ENCODE results near the gene BTBD16.

Gene BTBD16

DNA sequence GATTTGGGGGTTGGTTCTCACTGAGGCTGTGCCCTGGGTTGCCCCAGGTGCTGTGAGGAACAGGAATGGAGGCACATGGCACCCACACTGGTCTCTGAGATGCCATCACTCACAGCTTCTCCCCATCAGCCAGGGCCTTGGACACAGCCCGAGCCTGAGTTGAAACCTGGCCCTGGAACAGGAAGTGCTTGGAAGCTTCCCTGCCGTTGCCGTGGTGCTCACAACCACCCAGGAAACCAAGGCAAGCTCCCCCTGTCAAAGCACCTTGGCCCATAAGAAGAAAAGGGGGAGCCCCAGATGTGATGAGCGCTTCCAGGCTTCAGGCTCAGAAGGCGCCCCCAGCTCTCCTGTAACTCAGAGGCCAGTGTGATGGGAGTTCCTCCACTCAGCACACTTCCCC lies at the start of gene BTBD16:
Gene BTBD16, plus strand, starts transcription at position 221 of the 400 bp plus-strand sequence. CDS start 3,786 bp downstream, outside the sequence.
- DNase-seq, result no peak

DNA sequence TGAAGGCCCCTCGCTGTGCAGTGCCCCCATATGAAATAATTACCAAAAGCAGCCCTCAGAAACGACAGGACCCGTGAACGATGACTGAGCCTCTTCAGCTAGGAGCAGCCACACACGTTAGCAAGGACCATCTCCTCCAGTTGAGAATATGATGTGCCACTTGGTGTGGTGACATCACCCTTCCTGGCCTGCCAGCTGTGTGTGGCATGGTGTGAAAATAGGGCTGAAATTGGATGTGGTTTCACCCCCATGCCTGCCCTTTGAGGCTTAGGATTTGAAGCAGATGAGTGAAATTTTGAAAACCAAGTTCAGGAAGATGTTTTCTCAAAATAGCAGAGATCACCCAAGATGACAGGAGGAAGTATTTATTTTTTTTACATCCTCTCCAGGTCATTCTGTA lies 49.1 kb upstream of the BTBD16 start:
- DNase-seq, result no peak

DNA sequence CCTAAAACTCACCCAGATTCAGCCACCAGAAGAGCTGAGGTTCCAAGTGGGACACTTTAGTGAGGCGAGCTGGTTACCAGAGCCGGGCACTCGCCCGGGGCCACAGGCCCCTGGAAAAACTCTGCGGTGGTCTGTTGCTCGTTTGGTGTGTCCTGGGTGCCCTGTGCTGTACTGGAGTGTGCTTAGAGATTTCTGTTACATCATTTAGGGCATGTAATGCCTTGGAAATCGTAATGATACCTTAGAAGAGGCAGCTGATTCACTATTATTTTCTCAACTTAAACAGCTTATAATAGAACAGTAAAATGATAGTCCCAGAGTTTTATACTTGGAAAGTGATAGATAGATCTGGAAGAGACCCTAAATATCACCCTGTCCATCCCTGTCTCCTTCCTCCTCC lies 48.5 kb upstream of the BTBD16 start:
- no peak for DNase-seq

DNA sequence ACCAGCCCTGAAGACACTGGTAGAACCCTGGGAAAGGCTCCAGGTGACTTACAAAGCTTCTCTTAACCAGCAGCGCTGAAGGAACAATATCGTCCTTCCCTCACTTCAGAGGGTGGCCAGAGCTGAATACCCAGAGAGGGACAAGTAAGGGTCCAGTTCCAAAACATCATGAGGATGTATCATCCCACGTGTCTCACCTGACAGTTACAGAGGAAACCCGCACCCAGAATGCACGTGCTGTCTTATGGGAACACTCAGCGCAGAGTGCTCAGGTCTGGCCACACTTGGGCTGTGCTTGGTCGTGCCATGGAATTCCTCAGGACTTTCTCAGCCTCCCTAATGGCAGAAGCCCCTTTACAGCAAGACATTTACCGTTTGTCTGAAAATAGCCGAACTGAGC lies 46.9 kb upstream of the BTBD16 start:
- DNase-seq, result no peak

DNA sequence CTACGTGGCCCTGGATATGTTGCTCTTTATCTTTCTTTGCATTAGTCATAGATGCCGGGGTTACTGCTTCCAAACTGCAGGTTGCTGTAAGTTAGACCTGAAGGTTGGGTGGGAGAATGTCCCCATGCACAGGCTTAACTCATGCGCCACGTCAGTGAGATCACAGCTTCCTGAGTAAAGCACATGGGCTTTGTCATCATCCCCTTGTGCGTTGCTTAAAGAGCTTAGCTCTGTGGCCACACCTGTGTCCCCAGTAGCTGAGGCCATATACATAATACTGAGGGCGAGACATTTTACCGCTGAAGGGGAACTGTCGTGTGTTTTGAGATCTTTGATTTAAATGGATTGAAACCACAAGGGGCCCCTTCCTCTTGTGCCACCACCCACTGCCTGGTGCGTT lies 45.8 kb upstream of the BTBD16 start:
- DNase-seq, result no peak

DNA sequence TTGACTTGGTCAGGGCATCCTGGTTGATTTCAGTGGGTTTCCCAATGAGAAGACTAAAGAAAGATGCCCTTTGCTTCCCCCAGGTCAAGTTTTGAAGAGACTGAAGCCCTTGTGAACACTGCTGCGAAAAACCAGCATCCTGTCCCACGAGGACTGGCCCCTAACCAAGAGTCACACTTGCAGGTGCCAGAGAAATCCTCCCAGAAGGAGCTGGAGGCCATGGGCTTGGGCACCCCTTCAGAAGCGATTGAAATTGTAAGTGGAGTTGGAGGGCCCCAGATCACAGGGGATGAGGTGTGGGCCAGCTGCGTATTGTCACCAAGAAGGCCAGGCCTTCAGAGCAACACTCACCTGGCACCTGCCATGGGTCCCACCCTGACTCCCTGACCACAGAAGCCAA lies 43.3 kb upstream of the BTBD16 start:
- DNase-seq, result no peak

DNA sequence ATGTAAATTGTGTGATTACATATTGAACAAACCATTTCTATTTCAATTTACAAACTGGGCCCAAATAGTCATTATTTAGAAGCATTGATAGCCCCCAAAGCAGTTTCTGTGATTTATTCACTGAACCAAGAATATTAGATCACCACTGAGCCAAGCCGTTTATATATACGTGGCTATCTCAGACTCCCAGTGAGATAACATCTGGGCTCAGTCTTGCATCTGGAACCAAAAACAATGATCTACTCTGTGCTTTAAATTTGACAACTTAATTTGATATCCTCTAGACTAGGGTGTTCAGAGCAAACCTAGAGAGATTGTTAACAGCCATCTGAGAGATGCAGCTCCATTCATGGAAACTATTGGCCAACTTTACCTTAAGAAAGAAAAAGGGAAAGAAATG lies 41.4 kb upstream of the BTBD16 start:
- DNase-seq, result no peak

DNA sequence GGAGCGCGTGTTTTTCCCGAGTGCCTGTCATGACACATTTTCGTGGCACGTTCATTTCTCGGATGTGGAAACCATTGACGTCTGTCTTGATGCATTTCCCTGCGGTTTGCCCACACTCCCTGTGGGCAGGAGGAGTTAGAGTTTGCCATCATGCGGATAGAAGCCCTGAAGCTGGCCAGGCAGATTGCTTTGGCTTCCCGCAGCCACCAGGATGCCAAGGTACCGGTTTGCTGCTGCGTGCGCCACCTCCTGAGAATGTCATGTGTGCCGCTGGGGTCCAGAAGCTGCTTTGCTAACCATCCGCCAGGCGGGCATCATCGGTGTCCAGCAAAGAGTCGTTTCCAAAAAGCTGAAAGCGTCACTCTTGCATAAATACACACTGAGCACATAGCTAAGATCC lies 40.9 kb upstream of the BTBD16 start:
- DNase-seq, result no peak

DNA sequence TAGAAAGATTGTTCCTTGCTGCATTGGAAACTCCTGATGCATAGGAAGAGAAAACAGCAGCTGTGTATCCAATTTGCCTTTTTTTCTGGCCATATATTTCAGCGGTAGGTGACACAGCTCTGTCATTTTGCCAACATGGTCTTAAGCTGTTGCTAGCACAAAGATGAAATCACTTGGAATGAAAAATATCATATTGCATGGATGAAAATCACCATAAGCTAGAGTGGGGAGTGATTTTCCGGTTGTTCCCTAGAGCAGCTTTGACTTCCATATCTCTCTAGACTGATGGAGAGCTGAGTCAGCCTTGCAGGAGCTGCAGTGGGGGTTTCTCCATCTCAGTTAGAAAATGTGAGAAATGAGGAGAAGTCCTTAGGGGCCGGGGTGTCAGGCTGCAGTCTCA lies 38.3 kb upstream of the BTBD16 start:
- DNase-seq, result no peak

DNA sequence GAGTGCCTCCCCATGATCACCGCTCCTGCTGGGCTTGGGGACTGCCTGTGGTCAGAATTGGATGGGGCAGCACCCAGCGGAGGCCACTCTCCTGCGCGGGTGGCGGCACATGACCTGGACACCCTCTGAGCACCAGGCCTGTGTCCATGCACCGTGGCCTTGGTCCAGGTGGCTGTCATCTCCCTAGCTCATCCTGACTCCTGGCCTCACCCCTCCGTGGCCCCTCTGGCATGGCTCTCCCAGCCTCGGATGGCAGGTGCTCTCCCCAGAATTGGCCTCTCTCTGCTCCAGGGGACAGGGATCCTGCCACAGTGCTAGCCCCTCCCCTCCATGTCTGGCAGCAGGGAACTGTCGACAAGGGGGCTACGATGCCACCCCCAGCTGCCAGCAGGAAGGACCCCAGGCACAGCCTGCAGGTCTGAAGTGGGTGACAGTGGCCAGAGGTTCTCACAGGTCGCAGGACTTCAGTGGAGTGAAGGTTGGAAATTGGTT lies 37.2 kb upstream of the BTBD16 start:
- DNase-seq, result no peak

DNA sequence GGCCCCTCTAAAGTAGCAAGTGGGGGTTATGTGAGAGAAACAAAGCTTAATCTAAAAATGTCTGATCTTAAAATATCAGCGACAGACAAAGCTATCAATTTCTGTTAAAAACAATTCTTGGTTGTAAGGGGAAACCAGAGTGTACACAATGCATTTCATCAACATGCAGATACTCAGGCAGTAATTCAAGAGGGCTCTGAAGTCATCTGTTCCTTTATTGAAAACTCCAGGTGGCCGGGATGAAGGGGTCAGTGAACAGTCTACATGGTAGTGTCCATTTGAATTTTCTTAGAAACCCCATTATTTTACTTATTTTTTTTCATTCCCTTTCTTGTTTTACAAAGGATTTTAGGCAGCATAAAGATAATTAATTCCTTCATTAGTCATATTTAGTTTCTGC lies 36.7 kb upstream of the BTBD16 start:
- DNase-seq, result no peak

DNA sequence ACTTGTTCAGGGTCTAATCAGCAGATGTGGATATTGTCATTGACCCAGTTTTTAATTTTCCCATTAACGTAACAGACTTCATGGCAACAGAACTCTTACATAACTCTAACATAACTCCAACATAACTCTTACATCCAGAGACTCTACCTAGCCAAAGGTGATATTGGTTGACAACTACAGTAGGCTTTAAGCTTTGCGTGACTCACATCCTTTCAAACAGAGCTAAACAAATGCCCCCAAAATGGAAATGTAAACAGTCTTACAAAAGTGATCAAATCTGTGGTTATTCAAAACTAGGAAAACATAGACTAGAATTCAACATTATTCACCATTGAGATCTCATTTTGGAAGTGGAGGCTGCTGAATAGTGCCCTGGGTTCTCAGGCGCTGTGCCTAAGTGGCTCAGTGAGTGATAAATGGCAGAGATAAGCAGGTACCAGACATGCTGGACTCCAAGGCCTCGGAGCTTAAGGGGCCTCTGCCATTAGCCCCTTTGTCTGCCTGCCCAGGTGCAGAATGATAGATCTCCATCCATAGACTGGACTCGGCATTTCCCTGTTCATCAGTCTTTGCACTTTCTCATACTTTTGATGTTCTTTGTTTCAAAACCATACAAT lies 34.3 kb upstream of the BTBD16 start:
- DNase-seq, result no peak

DNA sequence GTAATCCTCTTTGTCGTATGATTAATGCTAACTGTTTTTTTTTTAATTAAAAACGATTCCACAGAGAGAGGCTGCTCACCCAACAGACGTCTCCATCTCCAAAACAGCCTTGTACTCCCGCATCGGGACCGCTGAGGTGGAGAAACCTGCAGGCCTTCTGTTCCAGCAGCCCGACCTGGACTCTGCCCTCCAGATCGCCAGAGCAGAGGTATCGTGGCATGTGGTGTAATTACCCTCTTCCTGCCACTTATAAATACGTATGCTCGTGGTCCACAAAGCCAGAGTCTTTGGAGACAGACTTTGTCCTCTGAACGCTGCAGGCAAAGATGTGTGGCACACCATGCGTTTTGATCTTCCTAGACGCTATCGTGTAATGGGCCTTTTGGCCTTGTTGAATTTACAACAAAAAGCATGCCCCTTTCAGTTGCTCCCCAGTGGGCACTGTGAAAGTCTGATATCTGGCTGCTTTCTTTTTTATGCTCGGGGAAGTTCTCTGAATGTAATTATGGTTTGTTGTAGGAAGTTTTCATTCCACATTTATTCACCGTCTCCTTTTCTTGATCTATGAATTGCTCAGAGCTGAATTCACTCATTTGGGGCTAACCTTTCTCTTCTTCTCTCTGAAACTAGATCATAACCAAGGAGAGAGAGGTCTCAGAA lies 33.6 kb upstream of the BTBD16 start:
- DNase-seq, result no peak

DNA sequence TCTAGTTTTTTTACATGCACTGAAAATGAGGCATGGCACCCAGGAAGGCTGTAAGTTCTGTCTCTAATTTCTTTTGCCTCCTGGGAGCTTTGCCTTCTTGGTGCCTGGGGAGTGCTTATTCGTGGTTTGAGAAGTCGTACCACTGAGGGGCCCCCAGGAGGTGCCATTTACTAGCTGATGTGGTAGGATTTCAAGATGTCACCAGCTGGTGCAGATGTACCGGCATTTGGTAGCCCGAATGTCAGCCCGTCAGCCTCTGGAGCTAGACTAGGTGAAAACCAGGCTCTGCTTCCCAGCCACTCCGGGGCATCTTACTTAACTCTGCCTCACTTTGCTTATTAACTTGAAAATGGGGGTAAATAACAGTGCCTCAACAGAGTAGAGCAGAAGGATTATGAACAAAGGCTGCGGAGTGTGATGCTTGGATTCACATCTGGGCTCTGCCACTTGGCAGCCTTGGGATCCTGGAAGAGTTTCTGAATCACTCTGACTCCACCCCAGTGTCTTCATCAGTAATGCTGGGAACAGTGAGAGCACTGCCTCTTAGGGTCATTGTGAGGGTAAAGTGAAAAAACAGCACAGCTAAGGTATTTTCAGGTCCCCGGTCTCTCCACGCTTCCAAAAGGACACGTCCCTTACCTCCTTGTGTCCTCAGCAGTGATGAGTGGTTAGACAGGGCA lies 31.4 kb upstream of the BTBD16 start:
- DNase-seq, result no peak

DNA sequence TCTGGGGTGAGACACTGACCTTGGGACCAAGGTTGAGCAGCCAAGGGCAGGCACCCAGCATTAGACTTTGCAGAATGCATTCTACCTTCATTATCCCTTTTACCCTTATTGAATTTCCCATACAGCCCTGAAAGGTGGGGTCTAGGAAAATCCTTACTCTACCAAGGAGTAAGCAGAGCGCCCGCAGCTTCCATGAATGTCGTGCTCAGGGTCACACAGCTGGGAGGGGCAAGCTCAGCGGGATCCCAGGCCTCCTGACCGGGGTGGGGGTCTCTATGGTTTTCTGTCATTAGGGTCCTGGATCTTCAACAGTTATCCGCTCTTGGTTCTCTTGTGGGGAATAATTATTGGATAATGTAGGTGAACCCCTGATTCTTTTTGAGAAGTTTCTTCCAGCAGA lies 30.7 kb upstream of the BTBD16 start:
- DNase-seq, result no peak

DNA sequence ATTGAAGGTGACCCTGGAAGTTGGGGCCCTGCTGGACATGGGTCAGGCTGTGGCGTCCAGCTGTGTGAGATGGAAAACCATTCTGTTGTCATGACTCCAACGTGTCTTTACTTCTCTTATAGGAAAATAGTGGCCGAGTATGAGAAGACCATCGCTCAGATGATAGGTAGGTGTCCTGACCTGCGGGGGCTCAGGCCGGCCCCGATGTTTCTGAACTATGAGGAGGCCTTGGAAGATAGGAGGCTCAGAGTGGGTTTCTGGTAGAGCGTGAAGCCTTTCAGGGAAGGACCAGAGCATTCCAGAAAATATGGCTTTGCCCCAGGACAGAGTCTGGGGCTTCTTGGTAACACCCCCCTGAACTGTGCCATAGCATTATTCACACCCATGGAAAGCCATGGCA lies 29.3 kb upstream of the BTBD16 start:
- no peak for DNase-seq

DNA sequence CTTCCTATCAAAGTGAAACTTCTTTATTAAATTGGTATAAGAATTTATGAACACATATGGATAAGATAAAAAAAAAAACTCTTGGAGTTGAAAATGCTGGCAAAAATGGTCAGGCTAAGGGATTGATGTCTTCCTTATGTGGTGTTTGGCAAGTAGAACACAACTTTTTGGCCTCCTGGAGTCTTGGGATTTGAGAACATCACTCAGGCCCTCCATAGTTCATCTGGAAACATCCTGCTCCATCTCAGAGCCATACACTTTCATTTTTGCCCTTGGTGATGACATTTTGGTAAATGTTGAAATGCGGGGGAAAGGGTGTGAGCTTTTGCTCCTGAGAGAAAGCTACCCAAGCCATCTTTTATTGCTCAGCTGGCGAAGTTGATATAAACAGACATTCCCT lies 27.5 kb upstream of the BTBD16 start:
- no peak for DNase-seq

DNA sequence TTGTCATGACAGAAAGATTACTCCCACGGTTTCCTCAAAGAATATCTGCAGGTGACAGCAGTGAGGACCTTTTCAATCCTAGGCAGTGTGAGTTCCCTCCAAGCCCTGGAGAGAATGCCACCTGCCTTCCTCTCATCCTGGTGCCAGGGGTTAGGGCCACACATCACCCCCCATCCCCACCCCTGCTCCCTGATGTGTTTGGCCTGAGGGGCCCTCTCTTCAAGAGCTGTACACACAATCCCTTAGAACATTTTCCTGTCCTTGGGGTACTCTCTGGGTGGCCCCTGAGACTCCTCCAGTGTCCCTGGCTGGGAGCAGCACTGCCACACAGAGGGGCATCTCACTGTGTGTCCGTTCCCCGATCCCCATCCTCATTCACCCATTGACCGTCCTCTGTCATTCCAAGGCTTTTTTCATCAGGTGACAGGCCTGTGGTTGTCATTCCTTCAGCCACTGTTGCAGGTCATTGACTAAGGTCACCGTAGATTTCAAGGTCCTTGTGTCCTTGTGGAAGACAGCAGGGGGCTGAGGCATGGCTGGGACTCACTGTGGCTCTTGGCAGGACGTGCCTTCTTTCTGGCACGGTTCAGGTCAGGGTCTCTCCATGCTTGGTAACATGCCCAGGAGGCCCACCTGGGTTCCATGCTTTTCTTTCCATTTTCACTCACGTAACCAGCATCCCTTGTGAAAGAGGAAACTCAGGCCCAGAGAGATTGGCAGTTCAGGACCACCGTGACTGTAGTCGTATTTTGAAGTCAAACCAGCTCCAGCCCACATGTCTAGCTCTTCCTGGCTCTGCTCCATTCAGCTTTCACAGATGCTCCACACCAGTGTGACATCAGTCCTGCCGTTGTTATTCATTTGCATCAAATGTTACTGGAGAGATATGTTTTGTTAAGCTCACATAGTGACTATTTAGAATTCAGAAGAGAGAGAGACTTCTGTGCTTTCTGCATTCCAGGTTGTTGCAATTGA lies 26.8 kb upstream of the BTBD16 start:
- no peak for DNase-seq

DNA sequence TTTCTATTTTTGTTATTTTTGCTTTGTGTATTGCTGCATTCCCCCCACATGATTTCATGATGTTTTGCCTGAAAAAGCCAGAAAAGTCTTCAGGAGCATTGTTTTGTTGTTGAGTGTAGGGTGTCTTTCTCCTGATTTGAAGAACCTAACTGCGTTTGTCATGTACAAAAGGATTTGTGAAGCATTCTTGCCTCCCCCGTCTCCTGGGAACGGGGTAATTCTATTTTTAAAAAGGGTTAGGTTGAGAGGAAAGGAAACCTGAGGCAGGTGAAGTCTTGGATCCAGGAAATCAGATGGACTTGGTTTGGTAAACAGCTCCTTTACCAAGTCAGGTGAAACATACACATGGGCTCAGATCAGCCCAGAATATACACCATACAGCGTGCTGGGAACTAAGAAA lies 26.0 kb upstream of the BTBD16 start:
- DNase-seq, result no peak

DNA sequence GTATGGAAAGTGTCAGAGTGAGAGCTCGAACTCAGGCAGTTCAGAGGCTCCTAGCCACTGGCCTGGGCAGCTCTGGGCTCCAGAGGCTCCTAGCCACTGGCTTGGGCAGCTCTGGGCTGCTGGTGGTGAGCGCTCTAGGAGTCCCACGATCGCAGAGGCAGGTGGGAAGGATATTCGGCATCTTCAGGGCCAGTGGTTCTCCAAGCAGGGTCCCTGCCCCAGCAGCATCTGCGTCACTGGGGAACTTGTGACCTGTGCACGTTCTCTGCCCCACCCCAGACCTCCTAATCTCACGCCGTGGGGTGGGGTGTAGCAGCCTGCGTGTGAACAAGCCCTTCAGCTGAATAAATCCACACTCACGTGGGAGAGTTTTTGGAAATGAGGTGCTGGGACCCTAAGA lies 25.2 kb upstream of the BTBD16 start:
- no peak for DNase-seq

DNA sequence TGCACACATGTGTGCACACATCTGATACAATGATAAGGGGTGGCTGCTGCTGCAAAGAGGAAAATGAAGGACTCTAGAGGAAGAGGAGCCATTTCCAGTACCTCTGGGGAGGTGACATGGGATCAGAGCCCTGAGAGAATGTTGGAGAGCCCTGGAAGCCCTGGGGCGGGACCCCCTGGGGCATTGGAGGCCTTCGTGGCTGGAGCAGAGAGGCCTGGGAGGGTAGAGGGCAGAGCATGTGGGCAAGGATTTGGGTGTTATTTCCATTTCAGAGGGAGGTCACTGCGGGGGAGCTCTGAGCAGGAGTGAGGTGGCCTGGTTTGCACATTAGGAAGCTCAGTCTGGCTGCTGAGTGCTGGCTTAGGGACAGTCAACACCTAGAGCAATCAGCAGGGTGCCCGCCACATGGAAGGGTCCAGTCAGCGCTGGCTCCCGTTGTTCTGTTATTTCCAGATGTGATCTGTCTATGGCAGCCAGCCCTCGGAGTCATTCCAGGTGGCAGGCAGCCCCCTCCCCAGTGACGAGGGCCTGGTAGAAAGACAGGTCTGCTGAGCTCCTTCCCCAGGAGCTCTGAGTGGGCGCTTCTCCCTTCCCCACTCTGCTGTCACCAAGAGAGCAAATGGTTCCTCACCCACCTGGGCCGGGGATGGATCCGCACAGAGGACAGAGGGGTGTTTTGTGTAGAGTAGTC lies 24.1 kb upstream of the BTBD16 start:
- no peak for DNase-seq

All from activated naive CD4-positive, alpha-beta T cell treated with Interleukin-2 at 50 U/mL for 16 hours (primary cell).